ENCODE results near the gene DMXL1. TPM values are rescaled to one million over a fixed set of nuclear protein-coding genes. Genes with fewer than 3 reads are reported as not detected.

DMXL1 gene, protein sequence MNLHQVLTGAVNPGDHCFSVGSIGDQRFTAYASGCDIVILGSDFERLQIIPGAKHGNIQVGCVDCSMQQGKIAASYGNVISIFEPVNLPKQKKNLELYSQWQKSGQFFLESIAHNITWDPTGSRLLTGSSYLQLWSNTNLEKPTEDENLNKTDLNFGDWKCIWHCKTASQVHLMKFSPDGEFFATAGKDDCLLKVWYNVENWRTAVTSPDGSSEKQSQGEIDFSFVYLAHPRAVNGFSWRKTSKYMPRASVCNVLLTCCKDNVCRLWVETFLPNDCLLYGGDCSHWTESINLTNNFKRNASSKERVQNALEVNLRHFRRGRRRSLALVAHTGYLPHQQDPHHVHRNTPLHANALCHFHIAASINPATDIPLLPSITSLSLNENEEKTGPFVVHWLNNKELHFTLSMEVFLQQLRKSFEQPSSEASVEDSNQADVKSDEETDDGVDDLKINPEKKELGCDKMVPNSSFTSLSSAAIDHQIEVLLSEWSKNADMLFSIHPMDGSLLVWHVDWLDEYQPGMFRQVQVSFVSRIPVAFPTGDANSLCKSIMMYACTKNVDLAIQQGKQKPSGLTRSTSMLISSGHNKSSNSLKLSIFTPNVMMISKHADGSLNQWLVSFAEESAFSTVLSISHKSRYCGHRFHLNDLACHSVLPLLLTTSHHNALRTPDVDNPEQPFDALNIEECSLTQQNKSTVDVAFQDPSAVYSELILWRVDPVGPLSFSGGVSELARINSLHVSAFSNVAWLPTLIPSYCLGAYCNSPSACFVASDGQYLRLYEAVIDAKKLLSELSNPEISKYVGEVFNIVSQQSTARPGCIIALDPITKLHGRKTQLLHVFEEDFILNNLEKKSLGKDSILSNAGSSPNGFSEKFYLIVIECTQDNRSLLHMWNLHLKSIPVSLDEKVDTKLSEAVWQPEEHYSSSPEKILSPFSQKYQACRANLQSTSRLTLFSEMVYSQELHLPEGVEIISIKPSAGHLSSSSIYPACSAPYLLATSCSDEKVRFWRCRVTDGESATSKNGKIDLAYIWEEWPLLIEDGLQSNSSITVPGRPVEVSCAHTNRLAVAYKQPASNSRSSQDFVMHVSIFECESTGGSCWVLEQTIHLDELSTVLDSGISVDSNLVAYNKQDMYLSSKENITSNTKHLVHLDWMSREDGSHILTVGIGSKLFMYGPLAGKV (N-terminal part only)
- total RNA-seq, result 10 to 100 TPM; 23.5 to 31.1 TPM

DNA sequence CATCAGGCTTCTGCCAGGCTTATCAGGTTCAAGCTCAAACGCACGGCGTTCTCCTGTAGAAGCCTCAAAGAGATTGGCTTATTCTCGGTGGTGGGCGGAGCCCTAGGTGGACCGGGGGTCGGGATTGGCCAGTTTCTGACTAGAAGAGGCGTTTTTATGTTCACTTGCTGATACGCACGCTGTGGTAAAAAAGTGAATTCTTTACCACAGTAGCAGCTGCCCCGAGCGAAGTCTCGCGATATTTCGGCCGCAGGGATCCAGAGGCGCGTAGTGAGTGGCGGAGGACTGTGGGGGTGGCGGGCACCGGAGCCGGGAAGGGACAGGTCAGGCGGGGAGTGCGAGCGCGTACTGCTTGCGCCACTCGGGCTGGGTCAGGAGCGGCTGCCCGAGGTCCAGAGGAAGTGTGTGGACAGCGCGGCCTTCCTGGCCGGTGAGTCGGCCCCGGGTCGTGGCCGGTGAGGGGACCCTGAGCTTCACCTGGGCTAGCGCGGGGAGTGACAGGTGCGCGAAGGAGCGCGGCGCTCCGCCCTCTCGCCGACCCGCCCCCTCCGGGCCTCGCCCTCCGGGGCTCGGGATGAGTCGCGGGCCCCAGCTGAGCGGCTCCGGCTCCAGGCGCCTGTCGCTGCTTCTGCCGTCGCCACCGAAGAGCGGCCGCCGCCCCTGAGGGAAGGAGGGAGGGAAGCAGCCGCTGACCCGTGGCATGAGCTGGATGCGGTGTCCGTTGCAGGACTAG lies at the start of gene DMXL1:
TSS of gene DMXL1 (plus strand) at position 260 of the 733 bp plus-strand sequence. CDS start 483 bp downstream, outside the sequence.
- peak within 1 kb of the TSS; percentile 96 for H3K27ac Mint-ChIP-seq
- POLR2A ChIA-PET, result interaction anchor here (0.6 to 1.7 kb wide), 12 partner anchors 10 to 326 kb away, joined by 3 to 6 read pairs (median 3); no protein-coding TSS in a partner anchor
- H3K4me1 Mint-ChIP-seq, result peaks cover 35% of the 10 kb centered on the region
- peak within 1 kb of the TSS; percentile 92 for H3K4me3 Mint-ChIP-seq
- DNase-seq (peak; percentile 99), ATAC-seq (peak; percentile 87)
- no peaks in the 10 kb centered on the region for H3K9me3 Mint-ChIP-seq (ENCODE audit: low read depth)
- intact Hi-C loops (cut with DNase I, micrococcal nuclease), result loop anchor here (1.0 to 5.0 kb wide), 10 partner anchors 8 to 381 kb away; partner anchors contain the start of genes DTWD2 (in 2 of the 2) and HSD17B4 (in 1 of the 2)
- no peaks in the 10 kb centered on the region for H3K27me3 Mint-ChIP-seq
- CTCF ChIA-PET, result interaction anchor here (0.6 to 2.7 kb wide), 13 partner anchors 9 to 342 kb away, joined by 3 to 21 read pairs (median 3); partner anchors contain the start of gene DTWD2
- H3K36me3 Mint-ChIP-seq (ENCODE audit: low read depth), result peaks cover 6% of the 10 kb centered on the region

DNA sequence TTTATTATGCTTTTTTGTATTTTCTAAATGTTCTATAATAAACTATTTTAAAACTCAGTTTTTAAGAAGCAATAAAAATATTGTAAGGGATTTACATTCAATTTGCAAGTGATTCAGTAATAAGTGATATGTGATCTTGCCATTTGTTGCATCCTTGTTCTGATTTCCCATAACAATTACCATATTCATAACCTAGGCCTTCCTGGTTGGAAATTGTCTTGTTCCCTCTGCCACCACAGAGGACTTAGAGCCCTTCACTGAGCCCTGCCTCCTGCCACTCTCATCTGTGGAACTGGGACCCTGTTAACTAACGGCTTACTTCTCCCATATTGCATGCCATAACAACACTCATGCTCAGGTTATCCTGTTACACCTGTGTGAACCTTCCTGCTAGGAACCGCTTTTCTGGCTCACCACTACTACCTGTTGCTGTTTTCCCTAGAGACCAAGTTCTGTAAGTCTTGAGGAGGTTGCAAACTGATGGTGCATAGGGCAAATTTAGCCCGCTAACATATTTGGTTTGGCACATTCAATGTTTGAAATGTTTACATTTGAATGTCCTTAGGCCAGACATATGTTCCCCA lies 49.6 kb upstream of the DMXL1 start:
- Mint-ChIP-seq H3K36me3 (ENCODE audit: low read depth) (no peaks in the 10 kb centered on the region), H3K4me1 (peaks cover 2% of the 10 kb centered on the region), H3K27me3 (no peaks in the 10 kb centered on the region), H3K4me3 (no peak overlapping the region), H3K9me3 (ENCODE audit: low read depth) (peaks cover 8% of the 10 kb centered on the region), H3K27ac (no peak overlapping the region)
- intact Hi-C loops (cut with DNase I, micrococcal nuclease), result no loop called here
- ATAC-seq, result no peak
- DNase-seq, result no peak
- ChIA-PET CTCF (interaction anchor here (0.8 to 2.3 kb wide), 7 partner anchors 10 to 411 kb away, joined by 3 to 7 read pairs (median 4); no protein-coding TSS in a partner anchor), POLR2A (no interaction called here)

DNA sequence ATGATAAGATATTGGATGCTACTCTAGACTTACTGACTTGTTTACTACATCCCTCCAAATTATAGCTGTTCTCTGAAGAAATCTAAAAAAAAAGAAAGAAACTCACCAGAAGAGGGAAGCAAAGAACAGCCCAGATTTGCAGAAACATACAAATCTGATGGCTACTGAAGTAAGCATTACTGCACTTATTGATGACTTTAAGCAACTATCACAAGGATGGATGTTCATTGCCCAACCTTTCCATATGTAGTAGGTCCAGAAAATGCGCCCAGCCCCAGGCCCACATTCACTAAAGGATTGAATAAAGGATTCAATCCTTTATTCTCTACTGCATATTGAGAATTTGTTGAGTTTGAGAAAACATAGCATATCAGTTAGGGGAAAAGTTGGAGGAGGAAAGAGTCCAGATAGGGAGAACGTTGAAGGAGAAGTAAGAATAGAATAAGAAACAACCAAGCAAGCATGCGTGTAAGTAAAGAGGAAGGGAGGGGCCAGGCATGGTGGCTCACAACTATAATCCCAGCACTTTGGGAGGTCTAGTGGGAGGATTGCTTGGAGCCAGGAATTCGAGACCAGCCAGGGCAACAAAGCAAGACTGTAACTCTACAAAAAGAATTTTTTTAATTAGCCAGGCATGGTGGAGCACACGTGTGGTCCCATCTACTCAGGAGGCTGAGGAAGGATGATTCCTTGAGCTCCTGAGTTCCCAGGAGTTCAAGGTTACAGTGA lies 48.7 kb upstream of the DMXL1 start:
- no peaks in the 10 kb centered on the region for H3K27me3 Mint-ChIP-seq
- ChIA-PET POLR2A (no interaction called here), CTCF (interaction anchor here (0.7 to 1.7 kb wide), 7 partner anchors 168 to 410 kb away, joined by 3 to 7 read pairs (median 4); no protein-coding TSS in a partner anchor)
- DNase-seq (no peak), ATAC-seq (peak; percentile 70)
- H3K4me3 Mint-ChIP-seq, result no peak overlapping the region
- H3K27ac Mint-ChIP-seq, result no peak overlapping the region
- intact Hi-C loops (cut with DNase I, micrococcal nuclease), result loop anchor here (1.0 to 2.0 kb wide), 3 partner anchors 247 to 413 kb away; no protein-coding TSS in a partner anchor
- H3K9me3 Mint-ChIP-seq (ENCODE audit: low read depth), result peaks cover 8% of the 10 kb centered on the region
- peaks cover 2% of the 10 kb centered on the region for H3K4me1 Mint-ChIP-seq
- no peaks in the 10 kb centered on the region for H3K36me3 Mint-ChIP-seq (ENCODE audit: low read depth)

DNA sequence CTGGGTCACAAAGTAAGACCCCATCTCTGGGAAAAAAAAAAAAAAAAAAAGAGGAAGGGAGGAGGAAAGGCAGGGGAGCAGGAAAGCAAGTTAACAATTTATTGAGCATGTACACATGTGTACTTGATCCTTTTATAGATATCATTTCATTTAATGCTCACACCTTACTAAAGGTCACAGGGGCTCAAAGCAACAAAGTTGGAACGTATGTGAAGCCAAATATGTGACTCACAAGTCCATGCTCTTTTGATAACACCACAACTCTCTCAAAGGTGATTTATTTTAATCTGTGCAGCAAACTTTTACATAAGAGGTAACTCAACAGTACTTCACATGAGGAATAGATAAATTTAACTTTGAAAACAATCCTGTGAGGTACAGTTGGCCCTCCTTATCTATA lies 48.1 kb upstream of the DMXL1 start:
- Mint-ChIP-seq H3K4me3 (no peak overlapping the region), H3K27ac (no peak overlapping the region), H3K36me3 (ENCODE audit: low read depth) (no peaks in the 10 kb centered on the region), H3K4me1 (peaks cover 2% of the 10 kb centered on the region), H3K27me3 (no peaks in the 10 kb centered on the region), H3K9me3 (ENCODE audit: low read depth) (peaks cover 8% of the 10 kb centered on the region)
- ATAC-seq (no peak), DNase-seq (no peak)
- intact Hi-C loops (cut with DNase I, micrococcal nuclease), result loop anchor here (1.0 to 2.0 kb wide), 3 partner anchors 246 to 413 kb away; no protein-coding TSS in a partner anchor
- CTCF ChIA-PET, result interaction anchor here (0.8 kb wide), 1 partner anchor 181 kb away, joined by 4 read pairs; no protein-coding TSS in a partner anchor
- POLR2A ChIA-PET, result no interaction called here

DNA sequence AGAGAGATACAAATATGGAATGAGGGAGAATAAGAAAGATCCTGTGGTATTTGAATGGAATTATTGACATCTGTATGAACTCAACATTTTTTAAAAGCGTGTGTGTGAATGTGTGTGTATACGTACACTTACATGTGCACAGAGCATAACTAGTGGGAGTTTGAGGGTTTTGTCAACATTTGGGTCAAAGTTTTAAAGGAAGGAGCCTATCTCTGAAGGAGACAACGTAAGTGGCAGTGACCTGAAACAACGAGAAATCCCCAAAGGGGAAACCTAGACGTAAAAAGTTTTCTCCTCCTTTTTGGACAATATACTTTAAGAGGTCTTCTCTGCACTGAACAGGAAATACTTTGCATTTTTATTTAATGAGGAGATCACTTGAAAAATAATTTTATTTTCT lies 42.3 kb upstream of the DMXL1 start:
- ChIA-PET CTCF (no interaction called here), POLR2A (no interaction called here)
- H3K4me1 Mint-ChIP-seq, result peaks cover 16% of the 10 kb centered on the region
- H3K36me3 Mint-ChIP-seq (ENCODE audit: low read depth), result no peaks in the 10 kb centered on the region
- DNase-seq, result no peak
- intact Hi-C loops (cut with DNase I, micrococcal nuclease), result no loop called here
- no peak overlapping the region for H3K4me3 Mint-ChIP-seq
- ATAC-seq, result no peak
- H3K27ac Mint-ChIP-seq, result no peak overlapping the region
- no peaks in the 10 kb centered on the region for H3K27me3 Mint-ChIP-seq
- peaks cover 8% of the 10 kb centered on the region for H3K9me3 Mint-ChIP-seq (ENCODE audit: low read depth)

DNA sequence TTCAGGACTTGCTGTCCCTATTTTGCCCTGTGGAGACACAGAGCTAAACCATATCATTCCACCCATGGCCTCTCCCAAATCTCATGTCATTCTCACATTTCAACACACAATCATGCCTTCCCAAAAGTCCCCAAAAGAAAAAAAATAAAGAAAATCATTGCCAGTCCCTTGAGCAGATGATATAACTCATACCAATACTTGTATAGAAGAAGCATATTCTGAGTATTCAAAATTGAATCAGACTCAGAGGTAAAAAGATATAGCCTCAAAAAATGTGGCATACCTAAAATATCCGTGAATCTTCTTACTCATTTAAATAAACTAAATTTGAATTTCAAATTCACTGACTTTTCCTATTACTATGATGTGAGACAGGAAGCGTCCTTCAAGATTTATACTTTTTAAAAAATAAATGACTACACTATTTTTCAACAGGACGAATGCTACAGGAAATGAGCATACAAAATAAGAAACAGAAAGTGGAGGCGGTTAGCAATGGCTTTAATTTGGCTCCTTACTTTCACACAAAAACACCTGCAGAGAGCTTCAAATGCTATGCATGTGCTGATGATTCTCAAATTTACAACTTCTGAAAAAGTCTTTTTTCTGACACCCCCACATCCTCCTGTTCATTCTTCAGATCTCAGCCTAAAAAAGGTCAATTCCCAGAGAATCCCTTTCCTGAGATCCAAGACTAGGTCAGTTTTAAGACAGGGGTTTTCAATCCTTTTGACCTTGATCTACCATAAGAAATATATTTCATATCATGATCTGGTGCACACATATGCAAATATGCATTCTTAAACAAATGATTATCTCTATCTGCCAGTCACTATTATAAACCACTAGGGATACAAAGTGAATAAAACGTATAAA lies 39.6 kb upstream of the DMXL1 start:
- intact Hi-C loops (cut with DNase I, micrococcal nuclease), result loop anchor here (1.0 to 2.0 kb wide), 2 partner anchors 48 kb away; no protein-coding TSS in a partner anchor
- H3K36me3 Mint-ChIP-seq (ENCODE audit: low read depth), result no peaks in the 10 kb centered on the region
- POLR2A ChIA-PET, result no interaction called here
- no peaks in the 10 kb centered on the region for H3K9me3 Mint-ChIP-seq (ENCODE audit: low read depth)
- peak overlapping the region; percentile 2 for H3K4me3 Mint-ChIP-seq
- no peak for DNase-seq
- peaks cover 19% of the 10 kb centered on the region for H3K4me1 Mint-ChIP-seq
- H3K27ac Mint-ChIP-seq, result peak overlapping the region; percentile 61
- ATAC-seq, result peak; percentile 80
- CTCF ChIA-PET, result interaction anchor here (0.6 to 1.6 kb wide), 4 partner anchors 24 to 381 kb away, joined by 3 to 4 read pairs (median 4); partner anchors contain the start of gene DTWD2
- no peaks in the 10 kb centered on the region for H3K27me3 Mint-ChIP-seq

DNA sequence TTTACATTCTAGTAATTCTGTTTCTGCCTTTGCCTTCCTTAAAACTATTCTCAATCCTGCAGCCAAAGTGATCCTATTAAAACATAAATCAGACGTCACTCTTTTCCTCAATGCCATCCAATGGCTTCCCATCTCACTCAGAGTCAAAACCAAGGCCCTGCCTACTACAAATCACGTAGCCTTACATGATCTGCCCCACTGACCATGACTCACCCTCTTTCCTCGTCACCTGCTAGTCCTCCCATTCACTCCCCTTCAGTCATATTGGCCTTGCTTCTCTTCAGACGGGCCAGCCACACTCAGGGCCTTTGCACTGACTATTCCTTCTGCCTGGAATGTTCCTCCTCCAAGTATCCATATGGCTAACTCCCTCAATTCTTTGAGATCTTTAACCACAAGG lies 39.0 kb upstream of the DMXL1 start:
- intact Hi-C loops (cut with DNase I, micrococcal nuclease), result loop anchor here (1.0 to 2.0 kb wide), 2 partner anchors 47 kb away; no protein-coding TSS in a partner anchor
- Mint-ChIP-seq H3K27me3 (no peaks in the 10 kb centered on the region), H3K27ac (peak overlapping the region; percentile 48), H3K4me3 (no peak overlapping the region), H3K4me1 (peaks cover 21% of the 10 kb centered on the region), H3K9me3 (ENCODE audit: low read depth) (no peaks in the 10 kb centered on the region), H3K36me3 (ENCODE audit: low read depth) (no peaks in the 10 kb centered on the region)
- no peak for ATAC-seq
- peak; percentile 20 for DNase-seq
- ChIA-PET CTCF (interaction anchor here (0.6 to 1.6 kb wide), 4 partner anchors 23 to 381 kb away, joined by 3 to 4 read pairs (median 4); partner anchors contain the start of gene DTWD2), POLR2A (no interaction called here)

DNA sequence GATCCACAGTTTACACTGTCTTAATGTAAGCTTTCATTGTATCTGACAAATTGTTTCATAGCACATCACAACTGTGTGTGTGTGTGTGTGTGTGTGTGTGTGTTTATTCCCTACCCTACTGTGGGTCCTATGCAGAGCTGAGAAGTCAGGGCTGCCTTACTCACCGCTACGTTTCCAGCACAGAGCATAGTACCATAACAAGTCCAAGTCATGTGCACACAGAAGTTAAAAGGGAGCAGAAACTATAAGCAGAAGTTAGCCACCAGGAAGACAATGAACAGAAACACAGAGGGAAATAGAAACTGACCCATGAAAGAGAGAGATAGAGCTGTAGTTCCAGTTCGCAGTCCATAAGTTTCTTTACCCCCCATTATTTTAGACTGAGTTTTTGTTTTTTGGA lies 38.2 kb upstream of the DMXL1 start:
- ChIA-PET POLR2A (no interaction called here), CTCF (interaction anchor here (0.7 to 1.4 kb wide), 4 partner anchors 9 to 44 kb away, joined by 3 to 4 read pairs (median 3); partner anchors contain the start of gene DTWD2)
- Mint-ChIP-seq H3K27ac (no peak overlapping the region), H3K4me3 (no peak overlapping the region), H3K9me3 (ENCODE audit: low read depth) (no peaks in the 10 kb centered on the region), H3K4me1 (peaks cover 21% of the 10 kb centered on the region), H3K27me3 (no peaks in the 10 kb centered on the region), H3K36me3 (ENCODE audit: low read depth) (no peaks in the 10 kb centered on the region)
- ATAC-seq, result no peak
- intact Hi-C loops (cut with DNase I, micrococcal nuclease), result no loop called here
- no peak for DNase-seq

DNA sequence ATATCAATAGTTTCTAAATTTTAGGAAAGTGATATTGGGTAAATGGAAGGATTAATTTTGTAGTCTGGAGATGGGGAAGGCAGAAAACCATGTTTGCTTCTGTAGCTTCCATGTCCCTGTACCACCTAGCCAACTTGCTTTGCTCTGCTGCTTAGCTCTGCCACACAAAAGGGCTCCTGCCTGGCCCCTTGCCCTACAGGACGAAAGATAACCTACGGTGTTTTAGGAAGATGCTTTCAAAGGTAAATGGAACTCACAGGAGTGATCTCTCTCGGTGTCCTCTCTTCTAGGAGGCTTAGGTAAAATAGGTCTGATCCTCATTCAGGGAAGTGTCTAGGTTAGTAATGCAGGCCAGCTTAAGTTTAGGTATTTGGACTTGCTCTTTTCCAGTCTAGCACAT lies 37.8 kb upstream of the DMXL1 start:
- ChIA-PET CTCF (interaction anchor here (0.7 to 1.4 kb wide), 4 partner anchors 8 to 45 kb away, joined by 3 to 4 read pairs (median 3); partner anchors contain the start of gene DTWD2), POLR2A (no interaction called here)
- H3K4me1 Mint-ChIP-seq, result peaks cover 21% of the 10 kb centered on the region
- intact Hi-C loops (cut with DNase I, micrococcal nuclease), result no loop called here
- H3K36me3 Mint-ChIP-seq (ENCODE audit: low read depth), result no peaks in the 10 kb centered on the region
- H3K27ac Mint-ChIP-seq, result no peak overlapping the region
- DNase-seq (no peak), ATAC-seq (no peak)
- no peaks in the 10 kb centered on the region for H3K27me3 Mint-ChIP-seq
- H3K9me3 Mint-ChIP-seq (ENCODE audit: low read depth), result no peaks in the 10 kb centered on the region
- no peak overlapping the region for H3K4me3 Mint-ChIP-seq
